ENCODE data around the gene PRCP. TPM values are rescaled to one million over a fixed set of nuclear protein-coding genes. Genes with fewer than 3 reads are reported as not detected.

Gene PRCP
- total and polyA plus RNA-seq, 2 experiments from 2014 or later = 33.3 to 52.8 TPM

GRCh38 chr11:82901165-82901921 is 1.1 kb upstream of the PRCP start, which contains the start of gene DDIAS (continued):
- TF ChIP-seq ZNF462 (CRISPR knock-in tag; IDR thresholded peaks at IDR 0.05) (no peak), REST (IDR thresholded peaks at IDR 0.05; ENCODE audit: unreplicated experiment) (no peak), CREB1 (CRISPR knock-in tag; IDR thresholded peaks at IDR 0.05; ENCODE audit: low read depth) (peak; percentile 60), ETS1 (IDR thresholded peaks at IDR 0.05) (0 out of 2 replicates have a peak, but pooled peaks have one; percentile 21), EZH2 (IDR thresholded peaks at IDR 0.05; ENCODE audit: low read depth, unreplicated experiment) (no peak)
